PC-9 (cell line): Measurements from ENCODE around the gene DUSP6. TPM values are rescaled to one million over a fixed set of nuclear protein-coding genes. Genes with fewer than 3 reads are reported as not detected.

Experiments used
- BruUV-seq: library from RNA; stranded (reverse); fragments of 400-500 nt; replicated peaks from 2 replicates; lab custom pipeline; 2021; lab: Mats Ljungman, UMichigan
- CTCF ChIA-PET: fragments of 300-600 bp; sonication (Branson Sonifier 250); formaldehyde crosslinking; loops from one replicate; lab custom pipeline; 2022; ENCODE audit warnings: antibody characterized with exemption; lab: Charles Lee
- POLR2A ChIA-PET: fragments of 300-600 bp; sonication (Branson Sonifier 250); formaldehyde crosslinking; loops from one replicate; lab custom pipeline; 2022; ENCODE audit warnings: antibody characterized with exemption; ENCODE audit not compliant: unreplicated experiment; lab: Charles Lee
- DNase-seq, 2 experiments: peaks; one replicate each; pipeline versions ENCODE4 v3.0.0 to v3.0.0-alpha.2; 2015 to 2022; ENCODE audit warnings: mixed read lengths in 1 of 2
- H2AFZ ChIP-seq: fragments of 200-600 bp; sonication (generic); 2 replicates; pipeline ENCODE4 v1.8.1; 2017; ENCODE audit warnings: antibody characterized with exemption
- H3F3A ChIP-seq: fragments of 200-600 bp; sonication (generic); 2 replicates; pipeline ENCODE4 v1.8.1; 2017; ENCODE audit warnings: antibody characterized with exemption, mild to moderate bottlenecking, low read depth; ENCODE audit not compliant: insufficient read depth
- H3K27ac ChIP-seq: fragments of 200-600 bp; sonication (generic); 2 replicates; pipeline ENCODE4 v1.6.1; 2016; ENCODE audit warnings: mixed run types
- H3K27me3 ChIP-seq: fragments of 200-600 bp; sonication (generic); 2 replicates; pipeline ENCODE4 v1.6.1; 2016; ENCODE audit warnings: low read depth, mixed run types; ENCODE audit not compliant: insufficient read depth
- H3K36me3 ChIP-seq: fragments of 200-600 bp; sonication (generic); 2 replicates; pipeline ENCODE4 v1.6.1; 2016; ENCODE audit warnings: low read depth, mixed run types
- H3K4me1 ChIP-seq: fragments of 200-600 bp; sonication (generic); replicated peaks from 2 replicates; pipeline ENCODE4 v1.6.1; 2016; ENCODE audit warnings: mixed run types; ENCODE audit not compliant: insufficient read depth
- H3K4me2 ChIP-seq: fragments of 200-600 bp; sonication (generic); 2 replicates; pipeline ENCODE4 v1.6.1; 2017; ENCODE audit warnings: mixed run types
- H3K4me3 ChIP-seq: fragments of 200-600 bp; sonication (generic); 2 replicates; pipeline ENCODE4 v1.6.1; 2016; ENCODE audit warnings: mixed run types
- H3K79me2 ChIP-seq: fragments of 200-600 bp; sonication (generic); 2 replicates; pipeline ENCODE4 v1.6.1; 2017; ENCODE audit warnings: low read depth, mixed run types
- H3K9me2 ChIP-seq: fragments of 200-600 bp; sonication (generic); 2 replicates; pipeline ENCODE4 v1.8.1; 2017; ENCODE audit warnings: mild to moderate bottlenecking; ENCODE audit not compliant: insufficient read depth
- H3K9me3 ChIP-seq: fragments of 200-600 bp; sonication (generic); 2 replicates; pipeline ENCODE4 v1.8.1; 2016; ENCODE audit warnings: low read depth; ENCODE audit not compliant: insufficient read depth
- H4K20me1 ChIP-seq: fragments of 200-600 bp; sonication (generic); 2 replicates; pipeline ENCODE4 v1.8.1; 2017; ENCODE audit not compliant: insufficient read depth
- EZH2 ChIP-seq: fragments of 200-600 bp; sonication (generic); IDR thresholded peaks from 2 replicates; pipeline ENCODE4 v1.8.0; 2017; ENCODE audit warnings: antibody characterized with exemption, low read depth
- intact Hi-C: fragments of 100-400 bp; cut with micrococcal nuclease; formaldehyde crosslinking; loops from one replicate; pipeline ENCODE4 v1.10.0; 2022; ENCODE audit not compliant: unreplicated experiment
- total RNA-seq: library from RNA; stranded (reverse); gene quantifications from 2 replicates; pipeline ENCODE4 v1.2.3, GENCODE V29; 2021
- TF ChIP-seq, protein P1 (sequence below): fragments of 200-600 bp; sonication (generic); conservative IDR thresholded peaks from 2 replicates; pipeline ENCODE4 v1.6.1; 2017; ENCODE audit warnings: mixed run types, antibody characterized with exemption, mild to moderate bottlenecking, moderate library complexity

Gene DUSP6
- total RNA-seq, 1 experiment from 2014 or later, result 14.1 TPM

DNA sequence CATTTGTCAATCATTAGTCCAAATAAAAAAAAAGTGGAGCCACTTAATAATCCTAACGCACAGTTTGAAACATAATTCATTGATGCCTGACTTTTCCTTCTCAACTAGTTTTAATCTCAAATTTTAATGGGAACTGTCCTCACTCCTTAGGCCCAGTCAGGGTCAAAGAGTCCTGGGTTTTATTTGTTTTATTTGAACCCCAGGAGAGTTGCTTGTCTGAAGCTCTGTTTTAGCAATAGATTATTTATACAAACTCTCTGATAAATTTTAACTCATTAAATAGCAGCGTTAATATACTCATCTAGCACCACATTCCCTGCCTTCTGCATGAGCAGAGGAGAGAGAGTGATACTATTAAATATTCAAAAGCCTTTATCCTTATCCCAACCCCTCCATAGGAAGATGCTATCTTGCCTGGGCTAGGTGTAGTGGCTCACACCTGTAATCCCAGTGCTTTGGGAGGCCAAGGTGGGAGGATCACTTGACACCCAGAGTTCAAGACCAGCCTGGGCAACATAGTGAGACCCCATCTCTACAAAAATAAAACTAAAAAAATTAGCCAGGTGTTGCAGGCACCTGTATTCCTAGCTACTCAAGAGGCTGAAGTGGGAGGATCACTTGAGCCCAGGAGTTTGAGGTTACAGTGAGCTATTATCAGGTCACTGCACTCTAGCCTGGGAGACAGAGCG lies 14.5 kb upstream of the DUSP6 start:
- no peaks in the 10 kb centered on the region for H3K79me2 ChIP-seq

DNA sequence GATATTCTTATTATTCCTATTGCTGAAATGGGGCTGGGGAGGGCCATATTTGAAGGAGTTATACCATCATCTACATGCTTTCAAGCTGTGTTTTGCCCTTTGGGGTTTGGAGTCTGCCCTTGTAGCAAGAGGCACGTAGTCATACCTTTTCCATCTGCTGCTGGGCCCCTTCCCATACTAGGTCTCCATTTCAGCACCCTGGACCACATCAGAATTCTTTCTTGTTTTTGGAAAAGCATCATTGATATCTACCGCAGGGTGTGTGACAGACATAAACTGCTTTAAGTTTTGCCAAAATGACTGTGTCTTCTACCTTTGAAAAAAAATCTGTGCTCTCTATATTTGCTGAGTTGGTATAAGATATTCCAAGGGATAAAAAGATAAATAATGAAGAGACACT lies 12.3 kb upstream of the DUSP6 start:
- Histone ChIP-seq H3K27me3 (no peaks in the 10 kb centered on the region), H3K27ac (no peak overlapping the region), H3K79me2 (no peaks in the 10 kb centered on the region), H4K20me1 (no peaks in the 10 kb centered on the region), H3K9me3 (no peaks in the 10 kb centered on the region), H3K4me3 (no peak overlapping the region), H3K4me2 (no peak overlapping the region), H2AFZ (no peak overlapping the region), H3F3A (no peaks in the 10 kb centered on the region), H3K9me2 (no peaks in the 10 kb centered on the region), H3K36me3 (no peaks in the 10 kb centered on the region), H3K4me1 (no peaks in the 10 kb centered on the region)
- no peak for DNase-seq
- TF ChIP-seq, protein P1, sequence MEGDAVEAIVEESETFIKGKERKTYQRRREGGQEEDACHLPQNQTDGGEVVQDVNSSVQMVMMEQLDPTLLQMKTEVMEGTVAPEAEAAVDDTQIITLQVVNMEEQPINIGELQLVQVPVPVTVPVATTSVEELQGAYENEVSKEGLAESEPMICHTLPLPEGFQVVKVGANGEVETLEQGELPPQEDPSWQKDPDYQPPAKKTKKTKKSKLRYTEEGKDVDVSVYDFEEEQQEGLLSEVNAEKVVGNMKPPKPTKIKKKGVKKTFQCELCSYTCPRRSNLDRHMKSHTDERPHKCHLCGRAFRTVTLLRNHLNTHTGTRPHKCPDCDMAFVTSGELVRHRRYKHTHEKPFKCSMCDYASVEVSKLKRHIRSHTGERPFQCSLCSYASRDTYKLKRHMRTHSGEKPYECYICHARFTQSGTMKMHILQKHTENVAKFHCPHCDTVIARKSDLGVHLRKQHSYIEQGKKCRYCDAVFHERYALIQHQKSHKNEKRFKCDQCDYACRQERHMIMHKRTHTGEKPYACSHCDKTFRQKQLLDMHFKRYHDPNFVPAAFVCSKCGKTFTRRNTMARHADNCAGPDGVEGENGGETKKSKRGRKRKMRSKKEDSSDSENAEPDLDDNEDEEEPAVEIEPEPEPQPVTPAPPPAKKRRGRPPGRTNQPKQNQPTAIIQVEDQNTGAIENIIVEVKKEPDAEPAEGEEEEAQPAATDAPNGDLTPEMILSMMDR, result no peak
- TF ChIP-seq EZH2, result no peak
- CTCF ChIA-PET, result no interaction called here
- intact Hi-C loops, result no loop called here
- POLR2A ChIA-PET, result no interaction called here
- BruUV-seq, result no TSS peak

More for the DNA sequence above, 14.5 kb upstream of the DUSP6 start:
- DNase-seq, result no peak
- Histone ChIP-seq H3K36me3 (no peaks in the 10 kb centered on the region), H3K9me2 (no peaks in the 10 kb centered on the region), H3K27ac (no peak overlapping the region), H3K9me3 (no peaks in the 10 kb centered on the region), H3K4me2 (no peak overlapping the region), H2AFZ (no peak overlapping the region), H3F3A (0 out of 2 replicates have a peak, but pooled peaks cover 7% of the 10 kb centered on the region), H3K4me1 (no peaks in the 10 kb centered on the region; the same call in 1 of the 2 replicates), H3K27me3 (no peaks in the 10 kb centered on the region), H3K4me3 (no peak overlapping the region), H4K20me1 (no peaks in the 10 kb centered on the region)
- TF ChIP-seq EZH2, result no peak
- intact Hi-C loops, result no loop called here
- BruUV-seq, result no TSS peak
- ChIA-PET POLR2A (interaction anchor here (0.6 kb wide), 1 partner anchor 342 kb away, joined by 4 read pairs; no protein-coding TSS in a partner anchor), CTCF (no interaction called here)

DNA sequence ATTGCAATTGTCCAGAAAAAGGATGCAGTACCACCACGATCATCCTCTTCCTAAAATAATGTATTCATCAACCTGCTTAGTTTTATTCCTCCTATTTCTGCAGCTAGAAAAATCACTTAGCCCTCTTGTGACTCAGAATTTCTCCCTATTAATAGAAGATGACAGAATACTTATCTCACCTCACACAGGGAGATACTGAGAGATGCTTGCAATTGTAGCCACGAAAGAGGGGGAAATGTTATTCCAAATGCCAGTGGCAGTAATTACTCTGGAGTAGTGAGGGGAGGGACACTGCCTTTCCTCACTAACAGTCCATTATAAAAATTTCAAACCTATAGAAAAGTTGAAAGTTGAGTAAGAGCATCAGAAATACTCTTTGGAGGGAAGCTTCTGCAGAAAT lies 11.8 kb upstream of the DUSP6 start:
- Histone ChIP-seq H3K4me2 (no peak overlapping the region), H3F3A (no peaks in the 10 kb centered on the region), H3K27ac (no peak overlapping the region), H3K36me3 (no peaks in the 10 kb centered on the region), H3K79me2 (no peaks in the 10 kb centered on the region), H3K27me3 (no peaks in the 10 kb centered on the region), H3K4me3 (no peak overlapping the region), H3K4me1 (no peaks in the 10 kb centered on the region), H4K20me1 (no peaks in the 10 kb centered on the region), H3K9me3 (no peaks in the 10 kb centered on the region), H3K9me2 (no peaks in the 10 kb centered on the region), H2AFZ (no peak overlapping the region)
- BruUV-seq, result no TSS peak
- TF ChIP-seq, protein P1, result no peak
- no peak for TF ChIP-seq EZH2
- DNase-seq, result no peak
- ChIA-PET POLR2A (no interaction called here), CTCF (no interaction called here)
- intact Hi-C loops, result no loop called here

DNA sequence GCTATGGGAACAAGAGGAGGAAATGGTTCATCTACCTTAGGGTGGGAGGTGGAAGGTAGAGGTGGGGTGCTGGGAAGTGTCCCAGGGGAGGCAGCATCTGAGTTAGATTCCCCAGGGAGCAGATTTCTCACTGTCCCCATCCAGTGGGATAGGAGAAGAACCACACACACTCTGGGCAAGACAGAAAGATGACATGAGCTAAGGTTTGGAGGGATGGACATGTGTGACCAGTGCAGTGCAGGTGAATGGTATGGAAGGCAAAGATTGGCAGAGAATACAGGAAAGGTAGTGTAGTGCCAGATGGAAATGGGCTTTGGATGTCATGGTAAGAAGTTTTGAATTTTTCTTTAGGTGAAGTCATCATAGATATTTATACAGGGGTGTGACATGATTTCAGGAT lies 11.3 kb upstream of the DUSP6 start:
- TF ChIP-seq EZH2, result no peak
- TF ChIP-seq, protein P1, result no peak
- intact Hi-C loops, result no loop called here
- CTCF ChIA-PET, result no interaction called here

More for the DNA sequence above, 11.3 kb upstream of the DUSP6 start:
- Histone ChIP-seq H3K9me2 (no peaks in the 10 kb centered on the region), H3K4me2 (no peak overlapping the region), H2AFZ (no peak overlapping the region), H4K20me1 (no peaks in the 10 kb centered on the region), H3K36me3 (no peaks in the 10 kb centered on the region), H3K9me3 (no peaks in the 10 kb centered on the region), H3K79me2 (no peaks in the 10 kb centered on the region), H3K4me3 (no peak overlapping the region), H3K4me1 (no peaks in the 10 kb centered on the region), H3K27me3 (no peaks in the 10 kb centered on the region), H3F3A (no peaks in the 10 kb centered on the region), H3K27ac (no peak overlapping the region)
- no peak for DNase-seq
- POLR2A ChIA-PET, result no interaction called here
- BruUV-seq, result no TSS peak
